Peyer's patch (tissue), 4 donors: ENCODE measurements around the gene SORBS2.

Experiments
- CTCF ChIP-seq, 6 experiments: fragments of 450-650 bp in 4 of 6; fragments of 200-600 bp in 2 of 6; sonication (generic) in 1 of 6; IDR thresholded peaks; one replicate each; pipeline ENCODE4 v1.5.1; 2017 to 2019; ENCODE audit warnings: antibody characterized with exemption in 6 of 6, mild to moderate bottlenecking in 3 of 6, moderate library complexity in 1 of 6
- POLR2A ChIP-seq, 2 donors: fragments of 450-650 bp; IDR thresholded peaks; one replicate each; pipeline ENCODE4 v1.5.1; 2017; ENCODE audit warnings: antibody characterized with exemption in 2 of 2, mild to moderate bottlenecking in 2 of 2, moderate library complexity in 2 of 2

- no peak for TF ChIP-seq CTCF (IDR thresholded peaks at IDR 0.05)
- TF ChIP-seq POLR2A (IDR thresholded peaks at IDR 0.05), result no peak
Measured at GRCh38 chr4:185560316-185560715, 251.7 kb downstream of the SORBS2 start.
